ENCODE results near the gene FUNDC2. TPM values are rescaled to one million over a fixed set of nuclear protein-coding genes. Genes with fewer than 3 reads are reported as not detected.
A peak's percentile ranks its signal among the peaks of the same experiment; 100 is the strongest.

The FUNDC2 gene
- total RNA-seq, 1 experiment from 2014 or later, result 139 TPM

DNA sequence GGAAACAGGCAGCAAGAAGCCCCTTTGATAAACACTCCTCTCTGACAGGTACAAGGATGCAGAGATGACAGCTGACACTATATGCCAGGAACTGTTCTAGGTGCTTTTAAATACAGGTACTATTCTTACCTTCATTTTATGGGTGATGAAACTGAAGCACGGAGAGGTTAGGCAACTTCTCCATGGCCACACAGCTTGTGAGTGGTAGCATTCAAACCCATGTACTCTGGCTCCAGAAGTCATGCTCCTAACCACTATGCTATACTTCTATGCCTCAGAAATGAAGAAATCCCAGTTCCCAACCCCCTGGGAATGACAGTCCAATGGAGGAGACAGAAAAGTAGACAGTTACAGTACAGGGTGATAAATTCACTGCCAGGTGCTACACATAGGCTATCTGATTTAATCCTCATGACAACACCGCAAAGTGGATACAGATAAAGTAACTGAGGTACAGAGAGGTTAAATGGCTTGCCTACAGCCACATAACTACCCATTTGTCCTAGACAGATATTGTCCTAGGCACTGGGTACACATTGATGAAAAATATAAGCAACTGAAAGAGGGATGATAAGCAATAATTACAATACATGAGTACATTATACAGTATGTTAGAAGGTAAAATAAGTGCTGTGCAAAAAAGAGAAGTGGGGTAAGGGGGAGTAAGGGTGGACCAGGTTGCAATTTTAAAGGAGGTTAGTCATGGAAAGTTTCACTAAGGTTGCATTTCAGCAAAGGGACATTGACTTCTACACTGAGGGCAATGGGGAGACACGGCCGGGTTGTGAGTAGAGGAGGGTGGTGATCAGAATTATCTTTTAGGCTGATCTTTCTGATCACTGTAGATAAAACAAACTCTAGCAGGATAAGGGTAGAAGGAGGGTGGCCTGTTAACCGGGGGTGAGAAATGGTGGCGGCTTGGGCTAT lies 2.5 kb upstream of the FUNDC2 start:
- DNase-seq (ENCODE audit: low read depth), result no peak

DNA sequence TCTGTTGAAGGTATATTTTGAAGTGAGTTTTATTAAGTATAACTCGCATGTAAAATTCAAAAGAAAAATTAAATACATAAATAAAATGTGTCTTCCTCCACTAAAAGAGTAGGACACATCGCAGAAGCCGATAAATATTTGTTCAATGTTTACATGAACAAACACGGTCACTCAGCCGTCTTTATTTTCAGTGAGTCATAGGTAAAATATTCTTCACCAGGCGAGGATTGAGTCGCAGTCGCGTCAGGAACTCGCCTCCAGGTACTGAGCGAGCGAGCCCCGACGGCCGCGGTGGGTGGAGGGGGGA lies 271 bp upstream of the FUNDC2 start:
- DNase-seq (ENCODE audit: low read depth), result no peak

DNA sequence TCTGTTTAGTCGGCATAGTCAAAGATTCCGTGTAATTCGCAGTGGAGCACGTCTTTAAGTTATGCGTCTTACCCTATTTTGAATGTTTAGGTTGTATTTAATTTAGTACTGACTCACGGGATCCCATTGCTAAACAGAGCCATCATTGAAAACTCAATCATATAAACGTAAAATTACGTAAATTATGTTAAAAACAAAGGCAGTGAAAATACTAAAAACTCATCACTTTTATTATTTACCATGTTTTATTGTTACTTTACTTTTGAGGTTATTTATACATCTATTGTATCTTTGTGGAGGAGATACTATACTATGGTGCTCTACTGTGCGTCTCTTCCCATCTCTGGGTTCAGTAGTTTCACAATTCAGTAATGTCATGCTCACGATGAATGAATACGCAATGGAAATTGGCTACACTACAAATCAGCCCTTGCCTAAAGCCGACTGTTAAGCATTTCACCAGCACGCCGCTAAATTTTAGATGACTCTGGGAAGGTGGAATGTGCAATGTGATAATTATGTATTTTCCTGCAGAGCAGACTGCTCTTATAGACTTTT lies 944 bp downstream of the FUNDC2 start:
- DNase-seq (ENCODE audit: low read depth), result peak; percentile 83

DNA sequence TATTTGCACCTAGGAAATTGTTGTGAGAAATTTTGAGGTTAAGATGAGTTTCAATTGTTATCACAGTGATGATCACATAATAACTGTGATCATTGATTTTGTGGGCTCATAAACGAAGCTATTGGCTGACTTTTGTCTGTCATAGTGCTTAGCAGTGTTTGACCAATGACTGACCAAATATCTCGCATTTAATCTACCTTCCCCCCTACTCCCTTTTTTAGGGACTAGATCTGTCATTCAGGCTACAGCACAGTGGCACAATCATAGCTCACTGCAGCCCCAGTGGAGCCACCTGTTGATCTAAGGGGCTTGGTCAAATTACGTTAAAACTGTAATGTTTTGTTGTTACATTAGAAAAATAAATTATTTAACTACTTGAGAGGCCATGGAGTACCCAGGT lies 1.5 kb downstream of the FUNDC2 start:
- DNase-seq (ENCODE audit: low read depth), result no peak

DNA sequence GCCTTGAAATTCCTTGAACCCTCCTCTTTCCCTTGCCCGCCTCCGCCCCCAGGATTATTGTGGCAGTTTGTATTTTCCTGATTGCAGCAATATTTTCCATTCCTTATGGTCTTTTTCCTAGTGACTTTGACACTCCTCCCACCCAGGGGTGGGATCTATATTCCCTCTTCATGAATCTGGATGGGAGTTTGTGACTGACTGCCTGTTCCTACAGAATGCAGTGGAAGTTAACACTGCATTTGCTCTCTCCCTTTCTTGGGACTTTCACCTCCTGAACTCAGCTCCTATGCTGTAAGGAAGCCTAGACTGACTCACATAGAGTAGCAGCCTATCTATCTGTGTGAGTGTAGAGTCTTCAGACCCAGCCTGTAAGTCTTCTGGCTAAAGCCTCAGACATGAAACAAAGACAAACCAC lies 2.2 kb downstream of the FUNDC2 start:
- peak; percentile 63 for DNase-seq (ENCODE audit: low read depth)

DNA sequence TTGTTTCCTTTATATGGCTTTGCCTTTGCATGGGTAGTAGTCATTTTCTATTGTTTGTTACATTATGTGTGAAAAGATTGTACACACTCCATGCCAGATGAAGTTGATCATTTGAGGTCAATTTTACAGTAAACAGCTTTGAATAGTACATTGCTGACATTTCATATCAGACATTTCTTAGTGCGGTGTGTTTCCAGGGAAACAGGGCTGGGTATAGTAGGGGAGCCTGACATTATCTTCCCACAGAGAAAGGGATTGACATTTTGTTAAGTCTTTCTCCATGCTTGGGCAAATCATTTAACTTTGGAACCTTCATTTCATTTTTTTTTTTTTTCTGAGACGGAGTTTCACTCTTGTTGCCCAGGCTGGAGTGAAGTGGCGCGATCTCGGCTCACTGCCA lies 5.0 kb downstream of the FUNDC2 start:
- no peak for DNase-seq (ENCODE audit: low read depth)

DNA sequence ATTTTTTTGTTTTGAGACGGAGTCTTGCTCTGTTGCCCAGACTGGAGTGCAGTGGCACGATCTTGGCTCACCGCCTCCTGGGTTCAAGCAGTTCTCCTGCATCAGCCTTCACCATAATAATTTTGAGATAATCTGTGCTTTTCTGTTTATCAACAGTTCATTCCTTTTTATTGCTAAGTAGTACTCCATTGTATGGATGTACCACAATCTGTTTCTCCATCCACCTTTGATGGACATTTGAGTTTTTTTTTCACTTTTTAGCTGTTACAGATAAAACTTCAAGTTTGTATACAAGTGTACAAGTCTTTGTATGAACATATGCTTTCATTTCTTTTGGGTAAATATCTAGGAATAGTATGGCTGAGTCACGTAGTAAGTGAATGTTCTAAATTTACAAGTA lies 9.0 kb downstream of the FUNDC2 start:
- no peak for DNase-seq (ENCODE audit: low read depth)

DNA sequence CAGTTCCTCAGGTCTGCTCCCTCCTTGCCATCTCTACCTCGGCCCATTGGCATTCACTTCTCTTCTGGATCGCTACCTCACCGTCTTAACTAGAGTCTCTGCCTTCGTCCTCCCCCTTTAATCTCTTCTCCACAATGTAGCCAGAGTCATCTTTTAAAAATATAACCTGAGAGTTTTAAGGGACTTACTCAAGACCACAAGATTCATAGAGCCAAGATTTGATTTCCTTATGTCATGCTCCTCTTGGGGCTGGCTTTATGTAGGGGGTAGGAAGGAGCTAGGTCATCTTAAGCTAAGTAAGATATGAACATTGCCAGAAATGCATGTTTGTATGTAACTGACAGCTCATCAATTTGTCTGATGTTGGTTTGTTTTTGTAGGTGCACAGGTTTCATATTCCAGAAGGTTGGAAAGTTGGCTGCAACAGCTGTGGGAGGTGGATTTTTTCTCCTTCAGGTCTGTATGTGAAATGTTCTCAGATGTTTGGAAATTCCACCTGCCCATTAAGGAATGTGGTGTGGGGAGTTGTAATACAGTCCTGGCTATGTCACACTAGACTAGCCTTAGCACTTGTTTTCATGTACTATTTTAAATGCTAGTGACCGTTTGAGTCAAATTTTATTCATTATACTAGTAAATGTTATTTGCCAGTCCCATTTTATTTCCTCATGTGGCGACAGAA lies 19.6 kb downstream of the FUNDC2 start:
- no peak for DNase-seq (ENCODE audit: low read depth)

DNA sequence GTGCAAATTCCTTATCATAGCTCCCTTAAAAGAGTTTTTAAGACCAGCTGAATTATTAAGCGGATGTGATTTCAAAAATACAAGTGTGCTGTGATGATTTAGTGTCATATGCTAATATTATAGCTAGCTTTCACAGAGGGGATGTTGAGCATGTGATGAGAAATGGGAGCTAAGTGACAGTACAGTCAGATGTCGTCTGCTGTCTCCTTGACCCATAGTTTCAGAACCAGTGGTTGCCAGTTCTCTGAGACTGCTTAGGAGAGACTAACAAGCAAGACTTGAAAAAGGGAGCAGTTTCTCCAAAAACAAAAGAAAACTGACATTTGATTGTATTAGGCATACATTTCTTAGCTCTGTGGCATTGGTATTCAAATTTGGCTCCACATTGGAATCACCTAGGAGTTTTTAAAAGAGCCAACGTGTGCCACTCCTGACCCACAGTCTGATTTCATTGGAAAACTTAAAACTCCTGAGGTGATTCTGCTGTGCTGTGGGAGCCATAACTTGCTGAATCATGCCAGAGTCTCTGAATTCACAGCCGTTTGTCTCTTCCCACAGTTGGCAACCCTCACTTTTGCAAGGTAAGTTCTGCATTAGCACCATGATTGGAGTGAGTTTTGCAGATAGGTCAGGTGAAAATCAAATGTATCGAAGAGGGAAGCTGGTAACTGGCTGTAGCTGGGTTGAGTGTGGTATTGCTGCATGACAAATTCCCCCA lies 20.3 kb downstream of the FUNDC2 start:
- DNase-seq (ENCODE audit: low read depth), result no peak

DNA sequence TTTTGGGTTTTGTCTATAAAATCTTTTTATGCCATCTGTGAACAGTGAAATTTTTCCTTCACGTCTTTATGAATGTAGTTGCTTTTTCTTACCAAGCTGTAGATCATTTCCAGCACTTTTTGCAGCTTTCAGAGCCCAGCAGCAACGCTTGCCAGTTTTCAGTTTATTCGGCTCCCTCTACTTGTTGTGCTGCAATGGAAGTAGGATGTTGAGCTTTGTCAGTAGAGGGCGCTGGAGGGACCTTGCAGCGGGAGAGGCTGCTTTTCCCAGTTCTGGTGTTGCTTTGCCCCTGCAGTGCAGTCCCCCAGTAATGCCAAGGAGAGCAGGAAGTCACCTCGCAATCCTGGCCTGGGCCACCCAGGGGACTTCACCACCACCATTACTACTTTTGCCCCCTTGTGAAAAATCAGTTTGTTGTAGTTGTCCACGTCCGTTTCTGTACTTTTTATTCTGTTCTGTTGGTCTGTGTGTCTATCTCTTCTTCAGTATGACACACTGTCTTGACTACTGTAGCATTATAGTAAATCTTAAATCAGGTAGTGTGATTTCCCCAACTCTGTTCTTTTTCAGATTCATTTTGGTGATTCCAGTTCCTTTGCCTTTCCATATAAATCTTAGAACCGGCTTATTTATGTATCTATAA lies 22.5 kb downstream of the FUNDC2 start:
- DNase-seq (ENCODE audit: low read depth), result peak; percentile 59

DNA sequence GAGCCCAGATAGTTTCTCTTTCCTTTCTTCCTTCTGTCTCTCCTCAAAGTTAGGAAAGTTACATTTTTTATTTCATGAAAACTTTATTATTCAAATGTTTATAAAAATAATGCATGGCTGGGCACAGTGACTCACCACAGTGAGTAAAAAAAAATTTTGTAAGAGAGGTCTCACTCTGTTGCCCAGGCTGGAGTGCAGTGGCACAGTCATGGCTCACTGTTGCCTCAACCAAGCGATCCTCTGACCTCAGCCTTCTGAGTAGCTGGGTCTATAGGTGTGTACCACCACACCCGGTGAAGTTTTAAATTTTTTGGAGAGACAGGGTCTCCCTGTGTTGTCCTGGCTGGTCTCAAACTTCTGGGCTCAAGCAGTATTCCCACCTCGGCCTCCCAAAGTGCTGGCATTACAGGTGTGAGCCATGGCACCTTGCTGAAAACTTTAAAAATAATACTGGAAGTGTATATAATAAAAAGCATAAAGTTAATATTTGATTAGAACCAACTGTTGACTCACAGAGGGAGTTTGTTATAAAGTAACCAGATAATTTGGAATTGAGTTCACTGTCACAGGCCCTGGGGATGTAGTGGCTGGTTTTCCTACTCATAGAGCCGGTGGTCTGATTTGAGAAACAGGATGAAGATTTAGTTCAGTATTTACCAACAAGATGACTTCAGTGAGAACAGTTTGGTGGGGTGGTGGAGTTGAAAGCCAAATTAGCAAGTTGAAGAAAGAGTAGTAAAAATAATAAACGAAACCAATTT lies 26.3 kb downstream of the FUNDC2 start:
- no peak for DNase-seq (ENCODE audit: low read depth)

DNA sequence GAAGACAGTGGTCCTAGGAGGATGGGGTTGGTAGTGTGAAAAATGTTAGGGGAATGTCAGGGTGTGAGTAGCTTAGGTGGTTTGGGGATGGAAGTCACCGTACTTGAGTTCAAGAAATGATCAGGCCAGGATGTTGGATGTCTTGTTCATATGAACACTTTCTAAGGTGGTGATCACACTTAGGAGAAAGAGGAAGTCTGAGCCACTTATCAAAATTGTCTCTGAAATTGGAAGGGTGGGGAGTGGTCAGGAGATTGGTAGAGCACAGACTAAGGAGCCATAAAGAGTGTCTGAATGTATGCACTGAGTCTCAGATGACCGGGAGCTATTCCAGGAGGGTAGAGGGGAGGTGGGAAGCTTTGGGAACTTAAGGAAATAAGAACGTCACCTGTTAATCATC lies 27.0 kb downstream of the FUNDC2 start:
- no peak for DNase-seq (ENCODE audit: low read depth)

DNA sequence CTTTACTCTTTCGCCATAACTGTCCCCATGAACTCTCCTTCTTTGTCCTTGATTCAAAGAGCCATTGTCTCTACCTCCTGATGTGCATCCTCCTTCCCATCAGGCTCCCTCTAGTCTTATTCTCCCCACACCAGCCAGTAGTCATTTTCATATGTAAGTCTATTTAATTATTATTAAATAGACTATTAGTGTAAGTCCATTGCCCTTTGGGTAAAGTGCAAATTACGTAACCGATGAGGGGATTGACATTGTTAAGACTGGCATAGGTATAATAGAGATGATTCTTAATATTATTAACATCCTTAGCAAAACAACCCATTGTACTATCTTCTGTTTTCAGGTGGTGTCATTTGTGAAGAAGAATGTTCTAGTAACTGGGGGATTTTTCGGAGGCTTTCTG lies 27.6 kb downstream of the FUNDC2 start:
- DNase-seq (ENCODE audit: low read depth), result no peak

DNA sequence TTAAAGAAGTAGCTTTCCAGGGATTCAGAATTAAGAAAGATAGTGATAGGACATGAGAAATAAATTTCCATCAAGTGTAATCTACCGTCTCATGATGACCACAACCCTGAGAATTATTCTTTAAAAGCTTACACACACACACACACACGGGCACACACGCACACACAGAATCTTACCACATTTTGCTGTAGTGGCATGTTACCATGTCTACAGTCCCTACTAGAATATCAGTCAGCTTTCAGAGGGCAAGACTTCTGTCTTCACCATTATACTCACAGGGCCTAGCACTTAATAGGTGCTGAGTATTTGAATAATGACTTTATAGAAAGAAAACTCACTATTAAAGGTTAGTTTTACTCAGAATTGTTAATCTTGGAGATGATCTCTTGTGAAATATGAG lies 28.9 kb downstream of the FUNDC2 start:
- DNase-seq (ENCODE audit: low read depth), result no peak

DNA sequence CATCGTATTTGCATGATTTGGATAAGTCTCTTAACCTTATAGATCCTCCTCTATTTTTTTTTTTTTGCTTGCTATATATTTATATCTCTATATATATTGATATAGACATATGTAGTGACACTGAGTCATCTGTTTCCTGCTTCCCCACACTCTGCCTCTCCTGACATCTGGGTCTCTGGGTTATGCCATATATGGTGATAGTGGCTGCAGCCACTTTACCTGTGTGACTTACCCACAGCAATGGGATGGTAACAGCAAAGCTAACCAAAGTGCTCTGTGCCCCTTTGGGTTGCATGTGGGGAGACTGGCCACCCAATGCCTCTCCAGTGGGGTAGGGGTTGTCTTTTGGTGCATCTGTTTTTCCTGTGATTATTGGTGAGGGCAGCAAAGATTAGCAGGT lies 29.8 kb downstream of the FUNDC2 start:
- DNase-seq (ENCODE audit: low read depth), result no peak

DNA sequence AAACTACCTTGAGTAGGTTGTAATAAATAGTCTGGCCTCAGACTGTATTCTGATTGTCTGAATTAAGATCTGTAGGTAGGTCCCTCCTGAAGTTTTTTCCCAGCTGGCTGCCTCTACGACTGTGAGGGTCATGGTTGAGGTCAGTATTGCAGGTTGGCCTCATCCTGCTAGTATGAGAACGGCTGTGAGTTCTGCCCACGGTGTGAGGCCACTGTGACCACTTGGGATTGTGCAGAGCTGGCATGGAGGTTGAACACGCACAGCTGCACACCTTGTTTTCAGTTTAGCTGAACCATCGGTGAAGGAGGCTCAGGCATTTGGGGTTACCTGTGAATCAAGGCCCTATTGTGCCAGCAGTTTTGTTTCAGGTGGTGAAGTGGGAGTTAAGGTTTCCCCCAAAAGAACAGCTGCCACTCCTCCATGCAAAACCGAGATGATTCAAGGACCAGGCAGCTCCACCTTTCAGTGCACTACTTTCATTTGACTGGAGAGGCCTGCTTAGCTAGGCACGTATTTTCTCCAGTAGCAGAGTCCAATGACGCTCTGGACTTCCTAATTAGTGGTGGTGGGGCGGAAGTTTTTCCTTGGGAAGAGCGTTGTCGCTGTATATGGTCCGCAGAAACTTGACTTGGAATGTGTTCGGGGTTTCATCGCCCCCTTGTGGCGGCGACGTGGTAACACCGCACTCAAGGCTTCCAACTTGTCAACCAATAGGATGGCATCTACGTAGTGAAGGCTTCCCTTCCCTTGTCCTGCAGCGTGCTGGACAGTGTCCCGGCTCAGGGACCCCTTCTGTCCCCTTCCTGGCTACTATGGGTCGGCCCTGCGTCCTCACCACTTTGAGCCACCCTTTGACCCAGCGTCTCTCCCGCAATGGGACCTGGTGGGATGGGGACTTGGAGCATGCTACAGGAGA lies 30.5 kb downstream of the FUNDC2 start:
- DNase-seq (ENCODE audit: low read depth), result peak; percentile 80

DNA sequence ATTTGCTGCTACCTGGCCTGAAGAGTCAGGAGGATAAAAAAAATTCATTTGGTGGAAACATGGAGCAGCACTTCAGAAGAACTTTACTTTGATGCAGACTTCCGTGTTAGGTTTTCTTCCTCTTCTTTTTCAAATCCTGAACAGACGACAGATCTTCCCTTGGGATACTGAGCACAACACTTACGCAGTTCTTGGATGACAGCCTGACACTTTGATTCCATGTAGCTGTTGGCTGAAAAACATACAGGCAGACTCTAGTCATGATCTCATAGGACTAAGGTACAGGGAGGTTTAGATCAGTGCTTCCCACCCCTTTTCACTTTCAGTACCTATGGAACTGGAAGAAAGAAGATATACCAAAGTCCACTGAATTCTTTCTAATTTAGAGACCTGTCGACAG lies 35.1 kb downstream of the FUNDC2 start:
- DNase-seq (ENCODE audit: low read depth), result no peak

DNA sequence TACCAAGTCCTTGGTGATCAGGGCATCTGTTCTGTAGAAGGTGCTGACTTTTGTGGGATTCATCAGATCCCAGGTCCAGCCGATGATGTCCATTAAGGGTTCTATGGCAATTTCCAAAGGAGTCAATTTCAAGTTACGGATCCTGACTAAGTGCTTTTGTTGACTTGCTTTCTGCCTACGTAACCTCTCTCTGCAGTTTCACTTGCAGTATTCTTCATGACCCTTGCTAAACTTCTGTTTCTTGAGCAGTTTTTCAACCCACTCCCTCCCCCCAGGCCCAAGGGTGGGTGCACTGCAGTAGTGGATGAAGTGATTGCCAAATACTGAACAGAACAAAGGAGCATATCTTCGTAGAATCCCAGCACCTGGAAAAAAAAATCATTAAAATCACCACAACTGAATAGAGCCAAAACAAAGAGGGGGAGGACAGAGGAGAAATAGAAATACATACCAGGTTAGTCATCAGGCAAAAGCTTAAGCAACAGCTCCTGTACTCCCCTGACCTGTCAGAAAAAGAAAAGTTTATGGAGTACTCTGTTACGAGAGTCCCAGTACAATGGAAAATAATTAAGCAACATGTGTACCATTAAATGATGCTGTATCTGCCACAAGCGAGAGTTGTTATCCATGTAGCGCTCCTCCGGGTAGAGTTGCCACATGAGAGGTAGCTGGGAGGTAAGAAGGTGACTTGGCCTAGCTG lies 38.5 kb downstream of the FUNDC2 start:
- DNase-seq (ENCODE audit: low read depth), result peak; percentile 82

DNA sequence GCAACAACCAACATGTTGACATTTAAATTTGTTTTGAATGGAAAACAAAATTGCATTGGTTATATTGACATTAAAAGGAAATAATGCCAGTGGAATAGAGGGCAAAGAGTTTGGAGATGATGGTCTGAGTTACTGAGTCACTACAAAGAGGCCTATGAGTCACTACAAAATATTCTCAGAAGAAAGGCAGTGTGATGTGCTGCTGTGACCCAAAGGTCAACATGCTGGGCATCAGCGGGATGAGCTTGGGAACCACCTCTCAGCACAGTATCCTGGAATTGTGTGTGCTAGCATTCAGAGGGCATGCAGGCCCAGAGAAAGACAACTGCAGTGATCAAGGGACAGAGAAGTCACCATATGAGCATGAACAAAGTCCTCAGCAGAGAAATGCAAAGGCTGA lies 41.5 kb downstream of the FUNDC2 start:
- peak; percentile 93 for DNase-seq (ENCODE audit: low read depth)
